ENCODE results near the gene PPBP.
"Not testable (repeated sequence)": the region's sequence is repeated elsewhere in the genome, so short reads cannot be mapped to it uniquely, and the experiment has no call there.

The PPBP gene

GRCh38 chr4:73991742-73992000 is 3.7 kb upstream of the PPBP start:
- DNase-seq, result no peak

GRCh38 chr4:73990988-73991741 is 3.2 kb upstream of the PPBP start:
- DNase-seq, result no peak

- DNase-seq, result no peak
Measured at GRCh38 chr4:73989928-73990327, 1.9 kb upstream of the PPBP start.

DNA sequence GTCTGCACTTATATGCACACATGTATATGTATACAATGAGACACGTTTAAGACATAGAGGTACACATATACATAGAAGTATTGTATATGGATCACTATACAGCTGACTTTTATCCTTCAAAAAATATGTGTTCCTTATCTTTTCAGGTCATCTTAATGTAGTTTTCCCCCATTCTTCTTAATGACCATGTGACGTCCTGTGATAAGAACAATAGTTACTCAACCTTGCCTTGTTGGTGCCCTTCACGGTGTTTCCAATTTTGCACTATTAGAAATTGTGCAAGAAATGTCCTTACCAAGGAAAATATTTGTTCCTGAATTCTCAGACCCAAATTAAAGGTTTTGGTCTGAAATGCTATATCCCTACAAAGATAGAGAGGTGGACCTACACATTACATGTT is 1.0 kb upstream of the PPBP start:
- DNase-seq, result no peak

GRCh38 chr4:73985528-73985852 is 2.5 kb downstream of the PPBP start:
- DNase-seq, result no peak

GRCh38 chr4:73984736-73985527 is 3.1 kb downstream of the PPBP start:
- no peak for DNase-seq

- DNase-seq, result not testable (repeated sequence)
Measured at GRCh38 chr4:73981175-73981574, 6.8 kb downstream of the PPBP start.

- no peak for DNase-seq
Measured at GRCh38 chr4:73979407-73979957, 8.5 kb downstream of the PPBP start.

DNA sequence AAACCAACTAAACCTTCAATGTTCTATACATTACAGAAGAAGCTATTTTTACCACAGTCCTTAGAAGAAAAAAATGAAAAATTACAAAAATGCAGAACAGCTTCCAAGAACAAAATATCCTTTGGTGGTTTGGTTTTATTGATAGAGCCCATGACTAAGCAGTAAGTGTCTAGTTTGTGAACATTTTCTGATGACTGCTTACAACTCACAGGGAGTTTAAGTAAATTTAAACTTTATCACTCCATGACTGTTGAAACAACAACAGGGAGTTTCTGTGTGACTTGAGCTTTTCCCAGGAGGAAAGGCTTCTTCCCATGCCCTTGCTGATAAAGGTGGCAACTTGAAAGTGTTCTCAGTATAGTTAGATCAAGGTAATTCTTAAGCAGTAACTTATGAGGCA is 9.1 kb downstream of the PPBP start:
- DNase-seq, result no peak

DNA sequence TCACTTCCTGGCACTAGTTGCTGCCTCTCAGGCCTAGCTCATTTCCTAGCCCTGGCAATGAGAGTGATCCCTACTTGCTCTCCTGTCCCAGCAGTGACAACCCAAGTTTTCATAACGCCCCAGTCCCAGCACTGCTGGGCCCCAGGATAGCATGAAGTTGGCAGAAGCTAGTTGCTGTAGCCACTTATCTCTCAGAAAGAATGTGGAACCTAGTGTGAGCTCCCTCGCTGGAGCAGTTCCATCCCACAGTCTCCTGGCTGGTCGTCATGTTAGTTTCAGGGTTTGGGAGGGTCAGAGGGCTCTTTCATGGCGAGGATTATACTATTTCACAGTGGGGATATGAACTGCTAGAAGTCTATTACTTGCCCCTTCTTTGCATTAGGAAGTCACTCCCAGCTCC is 11.3 kb downstream of the PPBP start:
- no peak for DNase-seq

DNA sequence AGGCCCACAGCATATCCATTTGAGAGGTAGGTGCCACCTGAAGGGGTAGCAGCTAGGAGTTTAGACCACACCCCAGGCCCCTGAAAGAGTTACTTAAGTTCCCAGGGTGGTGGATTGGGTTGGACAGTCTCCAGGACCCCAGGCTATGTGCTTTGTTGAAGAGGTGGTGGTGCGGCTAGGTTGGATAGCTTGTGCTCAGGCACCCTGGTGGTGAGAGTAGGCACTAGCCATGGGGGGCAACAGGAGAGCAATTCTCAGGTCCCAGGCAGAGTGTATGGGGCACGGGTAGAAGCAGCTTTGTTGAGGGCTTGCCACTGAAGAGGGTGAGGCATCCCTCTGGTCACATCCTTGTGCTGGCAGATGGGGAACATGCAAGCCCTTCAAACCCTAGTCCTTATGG is 11.8 kb downstream of the PPBP start:
- no peak for DNase-seq

GRCh38 chr4:73974352-73974751 is 13.6 kb downstream of the PPBP start:
- no peak for DNase-seq

GRCh38 chr4:73970945-73971344 is 17.0 kb downstream of the PPBP start:
- no peak for DNase-seq

DNA sequence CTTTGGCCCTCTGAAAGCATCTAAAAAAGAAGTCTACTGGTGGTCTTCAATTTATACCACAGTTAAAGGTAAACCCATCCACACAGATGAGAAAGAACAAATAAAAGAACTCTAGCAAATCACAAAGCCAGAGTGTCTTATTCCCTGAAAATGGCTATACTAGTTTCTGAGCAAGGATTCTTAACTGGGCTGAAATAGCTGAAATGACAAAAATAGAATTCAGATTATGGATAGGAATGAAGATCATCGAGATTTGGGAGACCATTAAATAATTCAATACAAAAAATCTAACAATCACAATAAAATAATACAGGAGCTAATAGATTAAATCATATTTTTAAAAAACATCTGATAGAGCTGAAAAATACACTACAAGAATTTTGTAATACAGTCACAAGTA is 18.0 kb downstream of the PPBP start:
- DNase-seq, result no peak

GRCh38 chr4:73967866-73968265 is 20.1 kb downstream of the PPBP start:
- DNase-seq, result no peak

- DNase-seq, result peak; percentile 52
Measured at GRCh38 chr4:73964862-73965611, 23.0 kb downstream of the PPBP start.

DNA sequence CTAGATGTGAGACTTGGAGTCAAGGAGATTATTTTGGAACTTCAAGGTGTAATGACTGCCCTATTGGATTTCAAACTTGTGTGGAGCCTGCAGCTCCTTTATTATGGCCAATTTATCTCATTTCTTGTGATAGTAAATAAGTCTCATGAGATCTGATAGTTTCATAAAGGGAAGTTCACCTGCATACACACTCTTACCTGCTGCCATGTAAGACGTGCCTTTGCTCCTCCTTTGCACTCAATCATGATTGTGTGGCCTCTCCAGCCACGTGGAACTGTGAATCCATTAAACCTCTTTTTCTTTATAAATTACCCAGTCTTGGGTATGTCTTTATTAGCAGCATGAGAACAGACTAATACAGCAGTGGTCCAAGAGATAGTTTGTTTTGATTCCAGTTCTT is 25.3 kb downstream of the PPBP start:
- DNase-seq, result no peak

DNA sequence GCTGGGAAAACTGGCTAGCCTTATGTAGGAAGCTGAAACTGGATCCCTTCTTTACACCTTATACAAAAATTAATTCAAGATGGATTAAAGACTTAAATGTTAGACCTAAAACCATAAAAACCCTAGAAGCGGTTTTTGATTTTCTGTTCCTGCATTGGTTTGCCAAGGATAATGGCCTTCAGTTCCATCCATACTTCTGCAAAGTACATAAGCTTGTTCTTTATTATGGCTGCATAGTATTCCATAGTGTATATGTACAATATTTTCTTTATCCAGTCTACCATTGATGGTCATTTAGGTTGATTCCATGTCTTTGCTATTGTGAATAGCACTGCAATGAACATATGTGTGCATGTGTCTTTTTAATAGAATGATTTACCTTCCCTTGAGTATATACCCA is 28.9 kb downstream of the PPBP start:
- DNase-seq, result not testable (repeated sequence)

DNA sequence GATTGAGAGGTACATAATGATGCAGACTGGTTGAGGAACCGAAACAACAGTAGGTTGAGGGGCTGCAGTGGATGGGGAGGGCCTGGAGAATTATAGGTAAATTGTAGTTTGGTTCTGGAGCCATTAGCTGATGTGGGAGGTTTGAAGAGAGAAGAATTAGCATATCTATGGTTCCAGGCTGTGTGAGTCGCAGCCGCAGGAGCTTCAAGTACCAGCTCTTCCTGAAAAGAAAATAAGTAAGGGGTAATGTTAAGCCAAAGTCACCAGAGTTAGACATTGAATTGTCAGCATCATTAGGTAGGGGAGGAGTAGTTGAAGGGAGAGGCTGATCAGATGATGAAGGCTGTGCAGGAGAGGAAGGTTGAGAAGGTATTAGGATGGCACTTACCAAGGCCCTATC is 35.6 kb downstream of the PPBP start:
- peak; percentile 61 for DNase-seq

DNA sequence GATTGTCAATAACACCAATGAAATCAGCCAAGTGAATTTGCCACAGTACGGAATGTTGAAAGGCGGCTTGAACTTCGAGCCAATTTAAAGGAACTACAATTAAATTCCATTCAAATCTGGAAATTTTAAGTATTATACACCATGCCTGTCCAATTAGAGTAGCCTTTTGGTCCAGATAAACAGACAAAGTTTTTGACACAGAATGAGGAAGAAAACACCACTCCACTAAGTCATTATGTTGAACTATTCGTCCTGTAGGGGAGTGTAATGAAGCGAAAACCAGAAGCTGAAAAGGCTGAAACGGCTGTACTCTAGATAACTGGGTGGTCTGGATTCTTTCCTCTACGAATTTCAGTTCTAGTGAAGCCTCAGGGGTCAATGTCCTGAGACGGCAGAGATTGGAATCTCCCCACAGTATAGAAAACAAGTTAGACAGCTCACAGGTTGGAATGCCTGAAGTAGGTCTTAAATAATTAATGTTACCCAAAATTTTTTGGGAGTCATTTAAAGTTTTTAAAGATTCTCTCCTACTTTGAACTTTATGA is 37.5 kb downstream of the PPBP start:
- DNase-seq, result not testable (repeated sequence)

DNA sequence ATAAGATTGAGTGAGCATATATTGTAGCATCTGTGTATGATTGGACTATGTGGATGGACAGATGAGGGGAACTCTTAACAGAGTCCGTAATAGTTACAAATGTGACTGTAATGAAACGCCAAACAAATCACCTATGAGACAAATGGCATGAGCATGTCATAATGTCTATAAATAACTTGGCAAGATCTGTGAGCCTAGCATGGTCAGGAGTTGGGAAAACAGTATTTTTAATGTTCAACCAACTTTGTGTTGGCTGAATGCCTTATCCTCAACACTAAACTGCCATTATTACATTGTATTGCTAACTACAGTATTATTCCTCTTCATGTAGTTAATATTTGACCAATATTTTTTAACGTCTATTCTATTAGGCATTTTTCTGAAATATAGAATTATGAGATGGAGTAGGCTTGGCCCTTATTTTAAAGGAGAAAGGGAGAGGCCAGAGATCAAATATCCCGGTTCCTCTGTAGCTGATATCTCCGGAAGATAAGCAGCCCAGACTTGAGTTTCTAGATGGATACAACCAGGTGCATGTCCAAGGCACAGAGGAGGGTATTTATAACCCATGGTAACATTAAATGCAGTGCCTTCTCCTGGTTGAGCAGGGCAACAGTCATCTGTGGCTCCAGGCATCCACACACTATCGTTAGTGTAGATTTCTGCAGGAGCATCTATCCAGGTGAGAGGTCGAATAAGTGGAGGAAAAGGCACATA is 38.8 kb downstream of the PPBP start:
- no peak for DNase-seq

DNA sequence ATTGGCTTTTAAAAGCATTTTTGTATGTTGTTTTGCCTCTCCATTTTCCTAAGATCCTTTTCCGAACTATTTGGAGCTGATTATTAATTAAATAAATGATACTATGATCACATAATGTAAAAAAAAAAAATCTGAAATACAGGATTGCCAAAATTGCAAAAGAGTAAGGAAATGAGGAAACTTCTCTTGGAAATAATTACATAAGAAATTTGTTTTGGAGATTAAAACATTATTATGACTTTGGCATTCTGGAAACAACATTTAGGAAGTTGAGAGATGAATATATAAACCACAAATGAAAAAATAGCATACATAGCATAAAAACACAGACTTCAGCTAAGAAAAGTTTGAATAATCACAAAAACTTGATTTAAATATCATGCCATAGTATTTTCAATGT is 39.7 kb downstream of the PPBP start:
- no peak for DNase-seq

All from NCI-H82 (cell line).